Astrocyte (in vitro differentiated cells and primary cell): ENCODE data around the gene MUC16. TPM values are rescaled to one million over a fixed set of nuclear protein-coding genes. Genes with fewer than 3 reads are reported as not detected.

Experiments used
- DNase-seq: peaks from one replicate; pipeline ENCODE4 v3.0.0-alpha.2; 2010; ENCODE audit warnings: low read depth
- FAIRE-seq: peaks from 2 replicates; lab custom pipeline; 2011; peaks lifted over from hg19 to GRCh38; lab: Jason Lieb, UNC
- H2AFZ ChIP-seq: 2 replicates; pipeline ENCODE4 v1.6.0; 2012; ENCODE audit warnings: low read depth, low read length, inconsistent platforms
- H3K27ac ChIP-seq: 2 replicates; pipeline ENCODE4 v1.5.1; 2011; ENCODE audit warnings: low read depth, low read length, inconsistent platforms
- H3K27me3 ChIP-seq: 2 replicates; pipeline ENCODE4 v1.6.0; 2011; ENCODE audit warnings: low read length, inconsistent platforms; ENCODE audit not compliant: insufficient read depth
- H3K36me3 ChIP-seq: 2 replicates; pipeline ENCODE4 v1.5.1; 2011; ENCODE audit warnings: low read length, inconsistent platforms; ENCODE audit not compliant: insufficient read depth
- H3K4me1 ChIP-seq: 2 replicates; pipeline ENCODE4 v1.5.1; 2011; ENCODE audit warnings: low read length, inconsistent platforms; ENCODE audit not compliant: insufficient read depth
- H3K4me2 ChIP-seq: 2 replicates; pipeline ENCODE4 v1.6.0; 2012; ENCODE audit warnings: low read length, inconsistent platforms
- H3K4me3 ChIP-seq: 2 replicates; pipeline ENCODE4 v1.5.1; 2011; ENCODE audit warnings: low read depth, mild to moderate bottlenecking, low read length, inconsistent platforms; ENCODE audit not compliant: insufficient read depth
- H3K79me2 ChIP-seq: 2 replicates; pipeline ENCODE4 v1.6.0; 2012; ENCODE audit warnings: mild to moderate bottlenecking, low read length, inconsistent platforms; ENCODE audit not compliant: insufficient read depth
- H3K9ac ChIP-seq: 2 replicates; pipeline ENCODE4 v1.6.0; 2012; ENCODE audit warnings: mild to moderate bottlenecking, low read length, inconsistent platforms
- H3K9me3 ChIP-seq: 2 replicates; pipeline ENCODE4 v1.5.1; 2012; ENCODE audit warnings: low read depth, mild to moderate bottlenecking, low read length, inconsistent platforms; ENCODE audit not compliant: insufficient read depth
- H4K20me1 ChIP-seq: 2 replicates; pipeline ENCODE4 v1.6.0; 2012; ENCODE audit warnings: low read length, inconsistent platforms; ENCODE audit not compliant: insufficient read depth
- H3K27ac Mint-ChIP-seq: one replicate; pipeline ENCODE4 v1.8.0; 2021; ENCODE audit warnings: mild to moderate bottlenecking, mixed read lengths; ENCODE audit not compliant: unreplicated experiment
- H3K27me3 Mint-ChIP-seq: one replicate; pipeline ENCODE4 v1.8.0; 2021; ENCODE audit warnings: low read depth, mixed read lengths; ENCODE audit not compliant: unreplicated experiment
- H3K36me3 Mint-ChIP-seq: one replicate; pipeline ENCODE4 v1.8.0; 2021; ENCODE audit warnings: low read depth, mixed read lengths; ENCODE audit not compliant: unreplicated experiment
- H3K4me1 Mint-ChIP-seq: one replicate; pipeline ENCODE4 v1.8.0; 2021; ENCODE audit warnings: low read depth, mixed read lengths; ENCODE audit not compliant: unreplicated experiment
- H3K4me3 Mint-ChIP-seq: one replicate; pipeline ENCODE4 v1.8.0; 2021; ENCODE audit warnings: mild to moderate bottlenecking, moderate library complexity, mixed read lengths; ENCODE audit not compliant: unreplicated experiment
- H3K9me3 Mint-ChIP-seq: one replicate; pipeline ENCODE4 v1.8.0; 2021; ENCODE audit warnings: mild to moderate bottlenecking, mixed read lengths; ENCODE audit not compliant: unreplicated experiment
- CTCF ChIP-seq: IDR thresholded peaks from 2 replicates; pipeline ENCODE4 v1.5.1; 2011; ENCODE audit warnings: low read depth, mild to moderate bottlenecking, inconsistent platforms, low read length, moderate library complexity; ENCODE audit not compliant: insufficient read depth
- EZH2 ChIP-seq: IDR thresholded peaks from 2 replicates; pipeline ENCODE4 v1.6.1; 2012; ENCODE audit warnings: mild to moderate bottlenecking, low read length, inconsistent platforms; ENCODE audit not compliant: insufficient read depth
- total RNA-seq: library from RNA; stranded (reverse); gene quantifications from 2 replicates; pipeline ENCODE4 v1.2.1, GENCODE V29; 2021

MUC16 gene
- total RNA-seq, 1 donor from 2014 or later = not detected

GRCh38 chr19:9014803-9015202, 4.6 kb upstream of the MUC16 start:
- no peak for TF ChIP-seq CTCF
- TF ChIP-seq EZH2 = no peak
- Histone ChIP-seq H3K27ac (no peak overlapping the region), H3K36me3 (no peaks in the 10 kb centered on the region), H4K20me1 (no peaks in the 10 kb centered on the region), H3K27me3 (no peaks in the 10 kb centered on the region), H3K9ac (no peak overlapping the region), H3K4me3 (no peak overlapping the region), H3K4me1 (no peaks in the 10 kb centered on the region), H3K9me3 (no peaks in the 10 kb centered on the region), H3K79me2 (no peaks in the 10 kb centered on the region), H2AFZ (no peak overlapping the region), H3K4me2 (no peak overlapping the region)
- Mint-ChIP-seq H3K27ac (no peak overlapping the region), H3K27me3 (no peaks in the 10 kb centered on the region), H3K36me3 (no peaks in the 10 kb centered on the region), H3K4me1 (no peaks in the 10 kb centered on the region), H3K9me3 (peaks cover 20% of the 10 kb centered on the region), H3K4me3 (no peak overlapping the region)
- FAIRE-seq (no peak), DNase-seq (no peak)

GRCh38 chr19:9013988-9014387, 3.8 kb upstream of the MUC16 start:
- DNase-seq (no peak), FAIRE-seq (no peak)
- H3K27me3 Mint-ChIP-seq = no peaks in the 10 kb centered on the region
- no peak overlapping the region for H3K4me3 Mint-ChIP-seq
- H3K4me2 ChIP-seq = no peak overlapping the region
- H4K20me1 ChIP-seq = no peaks in the 10 kb centered on the region
- H3K9me3 Mint-ChIP-seq = peaks cover 27% of the 10 kb centered on the region
- no peaks in the 10 kb centered on the region for H3K27me3 ChIP-seq
- H3K27ac Mint-ChIP-seq = no peak overlapping the region
- H3K9ac ChIP-seq = no peak overlapping the region
- TF ChIP-seq CTCF = no peak
- H3K27ac ChIP-seq = no peak overlapping the region
- H2AFZ ChIP-seq = no peak overlapping the region
- no peaks in the 10 kb centered on the region for H3K36me3 ChIP-seq
- H3K4me3 ChIP-seq = no peak overlapping the region
- H3K36me3 Mint-ChIP-seq = no peaks in the 10 kb centered on the region
- no peaks in the 10 kb centered on the region for H3K4me1 Mint-ChIP-seq
- H3K79me2 ChIP-seq = no peaks in the 10 kb centered on the region
- H3K9me3 ChIP-seq = no peaks in the 10 kb centered on the region
- no peaks in the 10 kb centered on the region for H3K4me1 ChIP-seq

GRCh38 chr19:9011875-9012274, 1.7 kb upstream of the MUC16 start:
- H3K36me3 ChIP-seq = no peaks in the 10 kb centered on the region
- no peaks in the 10 kb centered on the region for H3K79me2 ChIP-seq
- no peaks in the 10 kb centered on the region for H3K4me1 ChIP-seq
- Mint-ChIP-seq H3K27ac (no peak overlapping the region), H3K9me3 (peaks cover 30% of the 10 kb centered on the region), H3K4me1 (no peaks in the 10 kb centered on the region), H3K36me3 (no peaks in the 10 kb centered on the region), H3K4me3 (no peak overlapping the region), H3K27me3 (no peaks in the 10 kb centered on the region)
- H3K4me3 ChIP-seq = no peak overlapping the region
- FAIRE-seq (no peak), DNase-seq (no peak)
- H3K4me2 ChIP-seq = no peak overlapping the region
- H3K9me3 ChIP-seq = no peaks in the 10 kb centered on the region
- no peak overlapping the region for H3K9ac ChIP-seq
- no peak for TF ChIP-seq EZH2
- no peak for TF ChIP-seq CTCF
- no peak overlapping the region for H3K27ac ChIP-seq
- H4K20me1 ChIP-seq = no peaks in the 10 kb centered on the region
- no peak overlapping the region for H2AFZ ChIP-seq
- H3K27me3 ChIP-seq = no peaks in the 10 kb centered on the region
